Heart right ventricle (tissue), 16 donors: ENCODE data around the gene MBIP. TPM values are rescaled to one million over a fixed set of nuclear protein-coding genes. Genes with fewer than 3 reads are reported as not detected.

Source experiments
- ATAC-seq, 8 donors: fragments of 200-7000 bp; cut with Tn5 transposase; one replicate each; pipeline ENCODE4 v1.9.1; 2020; ENCODE audit warnings: mild to moderate bottlenecking in 8 of 8, moderate library complexity in 8 of 8, moderate number of reproducible peaks in 1 of 8
- DNase-seq, 2 donors: peaks; one replicate each; pipeline ENCODE4 v3.0.0-alpha.2; 2020
- H3K27ac ChIP-seq, 10 donors: fragments of 200-600 bp; sonication (generic) in 2 of 10; one replicate each; pipeline versions ENCODE4 v1.5.0 to v1.8.0; 2020 to 2022; ENCODE audit warnings: mild to moderate bottlenecking in 3 of 10
- H3K27me3 ChIP-seq, 7 donors: fragments of 200-600 bp; one replicate each; pipeline ENCODE4 v1.8.0; 2021 to 2022; ENCODE audit warnings: mild to moderate bottlenecking in 2 of 7
- H3K36me3 ChIP-seq, 9 donors: fragments of 200-600 bp; sonication (generic) in 1 of 9; one replicate each; pipeline versions ENCODE4 v1.5.0 to v1.8.0; 2020 to 2022; ENCODE audit warnings: mild to moderate bottlenecking in 2 of 9
- H3K4me1 ChIP-seq, 9 donors: fragments of 200-600 bp; sonication (generic) in 1 of 9; one replicate each; pipeline versions ENCODE4 v1.5.0 to v1.8.0; 2020 to 2022; ENCODE audit warnings: mild to moderate bottlenecking in 4 of 9
- H3K4me3 ChIP-seq, 10 donors: fragments of 200-600 bp; sonication (generic) in 2 of 10; one replicate each; pipeline versions ENCODE4 v1.5.0 to v1.8.0; 2020 to 2022; ENCODE audit warnings: mild to moderate bottlenecking in 7 of 10, moderate library complexity in 2 of 10
- H3K9me3 ChIP-seq, 11 donors: fragments of 200-600 bp in 10 of 11; sonication (generic) in 2 of 11; one replicate each; pipeline versions ENCODE4 v1.5.0 to v1.8.0; 2013 to 2022; ENCODE audit warnings: mild to moderate bottlenecking in 2 of 11, control low read depth in 1 of 11, moderate library complexity in 1 of 11
- CTCF ChIP-seq, 9 donors: fragments of 200-600 bp; sonication (generic) in 2 of 9; IDR thresholded peaks; one replicate each; pipeline versions ENCODE4 v1.5.0 to v1.8.0; 2021 to 2022; ENCODE audit warnings: antibody characterized with exemption in 9 of 9, mild to moderate bottlenecking in 5 of 9, moderate library complexity in 1 of 9
- WGBS, 2 donors: extraction: QIAGEN DNeasy Blood & Tissue Kit; methylation state at CpG; one replicate each; pipeline ENCODE4 v1.1.7; 2013; ENCODE audit warnings: inconsistent platforms in 1 of 2; 5-methylcytosine and 5-hydroxymethylcytosine counted together
- intact Hi-C, 10 donors: fragments of 100-400 bp; cut with DNase I; formaldehyde crosslinking; loops; one replicate each; pipeline versions ENCODE4 v1.11.1 to v1.14.2; 2022
- long read RNA-seq, 3 donors: library from polyadenylated mRNA; unstranded; transcript quantifications; one replicate each; pipeline ENCODE4 v2.0.0, GENCODE V29; 2020 to 2021
- polyA plus RNA-seq, 2 donors: library from polyadenylated mRNA; stranded (reverse); fragments of 200-250 nt; gene quantifications; one replicate each; pipeline ENCODE4 v1.2.3, GENCODE V29; 2013
- total RNA-seq, 10 donors: library from RNA; stranded (reverse); fragmentation: NEBNext Ultra II Directional in 3 of 10; extraction: Animal tissue kit (Norgen Biotek cat#: 25700) in 3 of 10; gene quantifications; one replicate each; pipeline versions ENCODE4 v1.2.1 to v1.2.4, GENCODE V29; 2021 to 2023
- donor health status: Arrhythmogenic right ventricular cardiomyopathy.
- donor health status: ischemic (EF 13 %, LVEDD 7.1; RV severe dilation, severe dysfunction).
- donor health status: healthy with polysubstance abuse.
- donor health status: DM: no; HTN: yes; CAD: no.
- donor health status: DM: no; HTN: no; CAD: no.
- donor health status: ischemic (EF 25% LVEDD 6.9; RV normal size, moderate dysfunction).
- donor health status: ischemic (EF 25% LVEDD 5.7; RV mildly dilated, moderate dysfunction).
- donor health status: healthy.
- donor health status: DM: yes; HTN: yes; CAD: no.
- donor health status: Ischemic cardiomyopathy.
- donor health status: ischemic (EF 35%, LVEDD 5.7; RV mildly dilated, moderate dysfunction).
- donor health status: nonischemic (EF 11% LVEDD 7.7; RV severe dilation, severe dysfunction).
- donor health status: DM: yes; HTN: yes; CAD: no.
- donor health status: PGD.
- donor health status: ischemic (EF 29% LVEDD 5.4; RV normal size, mild dysfunction).
- donor health status: nonischemic (EF 23%, LVEDD 6.1; RV moderate dilation, normal function).

Gene MBIP
- total RNA-seq (10 to 100 TPM in 7 of 10 donors, 1 to 10 TPM in 3; 8.3 to 15.1 (median 10.2) TPM), polyA plus RNA-seq (10 to 100 TPM in 1 of 2 donors, 1 to 10 TPM in 1; 8.2 to 13.5 TPM)
- long read RNA-seq, donor 1, partial matches to known transcripts = 1 of 5 reads
- long read RNA-seq, donor 1, other reads (novel, unspliced or antisense) = 0 of 5 reads
- long read RNA-seq, donor 2, partial matches to known transcripts = 0 of 3 reads
- long read RNA-seq, donor 2, other reads (novel, unspliced or antisense) = 0 of 3 reads
- long read RNA-seq, donor 3, transcript MBIP-203 (9 exons, 1,648 nt) = major isoform, 36 of 53 reads
- long read RNA-seq, donor 3, transcript MBIP-201 (9 exons, 1,586 nt) = minor isoform, 7 of 53 reads
- long read RNA-seq, donor 3, partial matches to known transcripts = 3 of 53 reads
- long read RNA-seq, donor 3, other reads (novel, unspliced or antisense) = 7 of 53 reads

- H3K9me3 ChIP-seq = no peaks in the 10 kb centered on the region
- peak within 1 kb of the TSS in 9 of 10 donors; percentile 63 to 88 (median 78) for H3K27ac ChIP-seq
- ATAC-seq = peak; percentile 99 to 100 (median 100)
- H3K4me1 ChIP-seq = peaks cover 0 to 35% (median 17%) of the 10 kb centered on the region in 9 donors
- H3K4me3 ChIP-seq = peak within 1 kb of the TSS; percentile 77 to 93 (median 84)
- 0% methylated on average over 35 of the region's 35 CpGs for WGBS, 2 donors
- H3K36me3 ChIP-seq = no peaks in the 10 kb centered on the region
- H3K27me3 ChIP-seq = peaks cover 0 to 31% (median 0%) of the 10 kb centered on the region in 7 donors
- peak; percentile 76 to 96 for DNase-seq
- TF ChIP-seq CTCF (IDR thresholded peaks at IDR 0.05) = no peak
- intact Hi-C loops = loop anchor here in 1 of 10 donors (10.0 kb wide), 1 partner anchor 1196 kb away; the partner anchor contains the start of genes PPP2R3C and PRORP
Observed at GRCh38 chr14:36320200-36320896, at the start of gene MBIP. Gene MBIP, minus strand, starts transcription at chr14:36320637. Its CDS starts 49 bp downstream, at chr14:36320588.

- no peak overlapping the region for H3K27ac ChIP-seq
- no peak for ATAC-seq
- WGBS, 2 donors = 54 to 67% methylated on average over 6 of the region's 6 CpGs
- H3K9me3 ChIP-seq = no peaks in the 10 kb centered on the region
- H3K4me3 ChIP-seq = no peak overlapping the region
- DNase-seq = no peak
- H3K27me3 ChIP-seq = peaks cover 0 to 21% (median 4%) of the 10 kb centered on the region in 7 donors
- intact Hi-C loops = no loop called here
- H3K4me1 ChIP-seq = no peaks in the 10 kb centered on the region
- no peaks in the 10 kb centered on the region for H3K36me3 ChIP-seq
- TF ChIP-seq CTCF (IDR thresholded peaks at IDR 0.05) = no peak
Observed at GRCh38 chr14:36367985-36368774, 47.7 kb upstream of the MBIP start.

GRCh38 chr14:36365766-36366165 is 45.3 kb upstream of the MBIP start:
- no peak for ATAC-seq
- no peak for DNase-seq
- WGBS, 2 donors = 41 to 45% methylated on average over 2 of the region's 2 CpGs
- Histone ChIP-seq H3K4me3 (no peak overlapping the region), H3K27ac (no peak overlapping the region), H3K36me3 (no peaks in the 10 kb centered on the region), H3K4me1 (peaks cover 0 to 5% (median 0%) of the 10 kb centered on the region in 9 donors), H3K9me3 (no peaks in the 10 kb centered on the region), H3K27me3 (peaks cover 0 to 21% (median 4%) of the 10 kb centered on the region in 7 donors)
- no peak for TF ChIP-seq CTCF (IDR thresholded peaks at IDR 0.05)
- intact Hi-C loops = no loop called here

- Histone ChIP-seq H3K4me1 (peaks cover 0 to 8% (median 0%) of the 10 kb centered on the region in 9 donors), H3K9me3 (no peaks in the 10 kb centered on the region), H3K4me3 (no peak overlapping the region), H3K36me3 (no peaks in the 10 kb centered on the region), H3K27me3 (peaks cover 0 to 15% (median 4%) of the 10 kb centered on the region in 7 donors), H3K27ac (no peak overlapping the region)
- intact Hi-C loops = no loop called here
- TF ChIP-seq CTCF (IDR thresholded peaks at IDR 0.05) = no peak
- 82 to 91% methylated on average over 2 of the region's 2 CpGs for WGBS, 2 donors
- DNase-seq = no peak
- no peak for ATAC-seq
Observed at GRCh38 chr14:36363704-36364103, 43.3 kb upstream of the MBIP start.
